Esophagus squamous epithelium (tissue), 5 donors: Measurements from ENCODE around the gene NEK9. TPM values are rescaled to one million over a fixed set of nuclear protein-coding genes. Genes with fewer than 3 reads are reported as not detected.

Experiments used
- DNase-seq: peaks from one replicate; lab custom pipeline; 2025; lab: John Stamatoyannopoulos, UW
- H3K27ac ChIP-seq, 4 donors: fragments of 200-600 bp; sonication (generic); one replicate each; pipeline ENCODE4 v1.5.1; 2016 to 2019; ENCODE audit warnings: mild to moderate bottlenecking in 1 of 4
- H3K27me3 ChIP-seq, 4 donors: fragments of 200-600 bp; sonication (generic); 1 replicate in 3 of 4; 2 replicates in 1 of 4; pipeline versions ENCODE4 v1.5.1 to v1.6.0; 2017 to 2021; ENCODE audit warnings: antibody characterized with exemption in 1 of 4
- H3K36me3 ChIP-seq, 3 donors: fragments of 200-600 bp; sonication (generic); one replicate each; pipeline ENCODE4 v1.5.1; 2016 to 2019
- H3K4me1 ChIP-seq, 3 donors: fragments of 200-600 bp; sonication (generic); one replicate each; pipeline ENCODE4 v1.5.1; 2017 to 2019
- H3K4me3 ChIP-seq, 4 donors: fragments of 200-600 bp; sonication (generic); 1 replicate in 3 of 4; 2 replicates in 1 of 4; pipeline ENCODE4 v1.5.1; 2016 to 2019; ENCODE audit warnings: mild to moderate bottlenecking in 2 of 4, moderate library complexity in 1 of 4
- H3K9me3 ChIP-seq, 3 donors: fragments of 200-600 bp; sonication (generic); one replicate each; pipeline ENCODE4 v1.5.1; 2016 to 2019
- CTCF ChIP-seq, 6 experiments: fragments of 450-650 bp in 4 of 6; fragments of 200-600 bp in 2 of 6; sonication (generic) in 2 of 6; IDR thresholded peaks; one replicate each; pipeline ENCODE4 v1.5.1; 2016 to 2019; ENCODE audit warnings: antibody characterized with exemption in 6 of 6, mild to moderate bottlenecking in 4 of 6, moderate library complexity in 4 of 6
- POLR2A ChIP-seq, 4 donors: fragments of 450-650 bp; IDR thresholded peaks; one replicate each; pipeline ENCODE4 v1.6.1; 2017; ENCODE audit warnings: antibody characterized with exemption in 4 of 4, mild to moderate bottlenecking in 4 of 4, moderate library complexity in 3 of 4
- WGBS, 2 donors: methylation state at CpG; one replicate each; pipeline ENCODE4 v1.1.5; 2018; 5-methylcytosine and 5-hydroxymethylcytosine counted together
- intact Hi-C: fragments of 100-400 bp; cut with DNase I; formaldehyde crosslinking; loops from one replicate; pipeline ENCODE4 v1.15.0; 2022
- total RNA-seq, 4 donors: library from RNA; depleted of rRNA; stranded (reverse); fragments of >200 nt; gene quantifications; one replicate each; pipeline ENCODE4 v1.1.0, GENCODE V29; 2016
- donor health status: DM: yes; HTN: yes; CAD: no.

Gene NEK9
- total RNA-seq, 4 donors from 2014 or later = 16.6 to 37.2 (median 17.8) TPM

GRCh38 chr14:75126121-75126544 is 715 bp downstream of the NEK9 start:
- Histone ChIP-seq H3K27me3 (no peaks in the 10 kb centered on the region), H3K27ac (peak overlapping the region; percentile 88 to 97 (median 96)), H3K9me3 (no peaks in the 10 kb centered on the region), H3K36me3 (peaks cover 0 to 28% (median 0%) of the 10 kb centered on the region in 3 donors), H3K4me3 (peak overlapping the region; percentile 46 to 83 (median 78)), H3K4me1 (peaks cover 10 to 66% (median 38%) of the 10 kb centered on the region in 3 donors)
- intact Hi-C loops = no loop called here
- TF ChIP-seq POLR2A (IDR thresholded peaks at IDR 0.05) = no peak
- no peak for TF ChIP-seq CTCF (IDR thresholded peaks at IDR 0.05)
- DNase-seq = no peak
- WGBS, 2 donors = 1 to 4% methylated on average over 6 of the region's 6 CpGs

- no peak for TF ChIP-seq CTCF (IDR thresholded peaks at IDR 0.05)
- no peak for TF ChIP-seq POLR2A (IDR thresholded peaks at IDR 0.05)
- 41% methylated on average over 5 of the region's 5 CpGs for WGBS, 2 donors
- H3K27me3 ChIP-seq = no peaks in the 10 kb centered on the region
- DNase-seq = no peak
- H3K9me3 ChIP-seq = no peaks in the 10 kb centered on the region
- intact Hi-C loops = no loop called here
- peak overlapping the region in 3 of 4 donors; percentile 34 to 97 (median 94) for H3K27ac ChIP-seq
- H3K4me1 ChIP-seq = peaks cover 10 to 71% (median 38%) of the 10 kb centered on the region in 3 donors
- H3K4me3 ChIP-seq = peak overlapping the region in 3 of 4 donors; percentile 76 to 83 (median 79)
- peaks cover 0 to 25% (median 0%) of the 10 kb centered on the region in 3 donors for H3K36me3 ChIP-seq
Observed at GRCh38 chr14:75125617-75126016, 1.2 kb downstream of the NEK9 start.

GRCh38 chr14:75123991-75124390 is 2.9 kb downstream of the NEK9 start:
- no peaks in the 10 kb centered on the region for H3K27me3 ChIP-seq
- peaks cover 10 to 75% (median 38%) of the 10 kb centered on the region in 3 donors for H3K4me1 ChIP-seq
- peaks cover 0 to 35% (median 4%) of the 10 kb centered on the region in 3 donors for H3K36me3 ChIP-seq
- WGBS, 2 donors = 13 to 19% methylated on average over 7 of the region's 7 CpGs
- no peak overlapping the region for H3K4me3 ChIP-seq
- intact Hi-C loops = no loop called here
- DNase-seq = no peak
- peak overlapping the region; percentile 13 to 72 (median 68) for H3K27ac ChIP-seq
- no peaks in the 10 kb centered on the region for H3K9me3 ChIP-seq
- TF ChIP-seq CTCF (IDR thresholded peaks at IDR 0.05) (no peak), POLR2A (IDR thresholded peaks at IDR 0.05) (no peak)

GRCh38 chr14:75121552-75121951 is 5.3 kb downstream of the NEK9 start:
- no peak for DNase-seq

More at GRCh38 chr14:75121552-75121951, 5.3 kb downstream of the NEK9 start:
- Histone ChIP-seq H3K4me3 (no peak overlapping the region), H3K36me3 (peaks cover 0 to 59% (median 8%) of the 10 kb centered on the region in 3 donors), H3K9me3 (no peaks in the 10 kb centered on the region), H3K4me1 (peaks cover 10 to 55% (median 24%) of the 10 kb centered on the region in 3 donors), H3K27ac (peak overlapping the region; percentile 4 to 51 (median 35)), H3K27me3 (no peaks in the 10 kb centered on the region)
- intact Hi-C loops = no loop called here
- TF ChIP-seq POLR2A (IDR thresholded peaks at IDR 0.05) (no peak), CTCF (IDR thresholded peaks at IDR 0.05) (no peak)
- WGBS, 2 donors = 90 to 94% methylated on average over 7 of the region's 7 CpGs
